HepG2 (cell line): ENCODE results near the gene MIS18A. TPM values are rescaled to one million over a fixed set of nuclear protein-coding genes. Genes with fewer than 3 reads are reported as not detected.
A peak's percentile ranks its signal among the peaks of the same experiment; 100 is the strongest.

Experiments used
- ARHGAP35 ChIP-seq: sonication (generic); formaldehyde crosslinking; IDR thresholded peaks from 2 replicates; pipeline ENCODE4 v1.9.0; 2022; ENCODE audit warnings: mild to moderate bottlenecking, inconsistent platforms, moderate library complexity, missing genetic modification reagents, borderline replicate concordance
- BRCA1 ChIP-seq: sonication (generic); formaldehyde crosslinking; IDR thresholded peaks from 2 replicates; pipeline ENCODE4 v1.4.0; 2020; ENCODE audit warnings: missing genetic modification reagents
- GATAD2A ChIP-seq: IDR thresholded peaks from 2 replicates; pipeline ENCODE4 v1.6.1; 2016
- IRX3 ChIP-seq: sonication (generic); formaldehyde crosslinking; IDR thresholded peaks from 2 replicates; pipeline ENCODE4 v1.8.1; 2023; ENCODE audit warnings: mild to moderate bottlenecking, low read depth, missing genetic modification reagents, borderline replicate concordance
- KLF13 ChIP-seq: sonication (generic); formaldehyde crosslinking; IDR thresholded peaks from 2 replicates; pipeline ENCODE4 v1.4.0; 2020; ENCODE audit warnings: mild to moderate bottlenecking, missing genetic modification reagents
- MTA3 ChIP-seq: sonication (generic); formaldehyde crosslinking; IDR thresholded peaks from 2 replicates; pipeline ENCODE4 v1.4.0; 2020; ENCODE audit warnings: missing genetic modification reagents
- MXD1 ChIP-seq: sonication (generic); formaldehyde crosslinking; IDR thresholded peaks from 2 replicates; pipeline ENCODE4 v1.4.0; 2020; ENCODE audit warnings: mild to moderate bottlenecking, missing genetic modification reagents
- NCOA2 ChIP-seq: sonication (generic); formaldehyde crosslinking; IDR thresholded peaks from 2 replicates; pipeline ENCODE4 v1.8.0; 2022; ENCODE audit warnings: inconsistent platforms
- NFYC ChIP-seq: IDR thresholded peaks from 2 replicates; pipeline ENCODE4 v1.6.1; 2016; ENCODE audit warnings: missing genetic modification reagents, missing compliant biosample characterization
- NR2F2 ChIP-seq: IDR thresholded peaks from 2 replicates; pipeline ENCODE4 v1.6.1; 2012; ENCODE audit warnings: low read depth, inconsistent platforms, borderline replicate concordance
- PRPF4 ChIP-seq: fragments of 200-400 bp; formaldehyde crosslinking; IDR thresholded peaks from 2 replicates; pipeline ENCODE4 v1.6.1; 2016; ENCODE audit warnings: low read length, low read depth; ENCODE audit not compliant: poor library complexity, severe bottlenecking
- RFX1 ChIP-seq: fragments of 450-650 bp; IDR thresholded peaks from 2 replicates; pipeline ENCODE4 v1.6.1; 2017
- SATB2 ChIP-seq: sonication (generic); formaldehyde crosslinking; IDR thresholded peaks from 2 replicates; pipeline ENCODE4 v1.5.0; 2020; ENCODE audit warnings: missing genetic modification reagents
- SOX5 ChIP-seq: IDR thresholded peaks from 2 replicates; pipeline ENCODE4 v1.6.1; 2016; ENCODE audit warnings: borderline replicate concordance
- TBX3 ChIP-seq: fragments of 450-650 bp; IDR thresholded peaks from 2 replicates; pipeline ENCODE4 v1.6.1; 2017; ENCODE audit warnings: antibody characterized with exemption, mild to moderate bottlenecking, inconsistent platforms, borderline replicate concordance
- TFDP1 ChIP-seq: IDR thresholded peaks from 2 replicates; pipeline ENCODE4 v1.6.1; 2016; ENCODE audit warnings: missing compliant biosample characterization, missing genetic modification reagents, borderline replicate concordance
- ZBTB39 ChIP-seq: sonication (generic); formaldehyde crosslinking; IDR thresholded peaks from 2 replicates; pipeline ENCODE4 v1.5.0; 2020; ENCODE audit warnings: missing genetic modification reagents
- ZNF207 ChIP-seq: fragments of 450-650 bp; IDR thresholded peaks from 2 replicates; pipeline ENCODE4 v1.6.1; 2016; ENCODE audit warnings: antibody characterized with exemption, borderline replicate concordance
- ZNF225 ChIP-seq: sonication (generic); formaldehyde crosslinking; IDR thresholded peaks from 2 replicates; pipeline ENCODE4 v1.4.0; 2020; ENCODE audit warnings: mild to moderate bottlenecking, missing genetic modification reagents
- ZNF230 ChIP-seq: sonication (generic); formaldehyde crosslinking; IDR thresholded peaks from 2 replicates; pipeline ENCODE4 v1.4.0; 2020; ENCODE audit warnings: mild to moderate bottlenecking, missing genetic modification reagents
- ZNF430 ChIP-seq: sonication (generic); formaldehyde crosslinking; IDR thresholded peaks from 2 replicates; pipeline ENCODE4 v1.9.0; 2021; ENCODE audit warnings: mild to moderate bottlenecking, missing genetic modification reagents
- ZNF431 ChIP-seq: sonication (generic); formaldehyde crosslinking; IDR thresholded peaks from 2 replicates; pipeline ENCODE4 v1.9.0; 2022; ENCODE audit warnings: missing genetic modification reagents, low read depth, mild to moderate bottlenecking, borderline replicate concordance
- ZNF451 ChIP-seq: sonication (generic); formaldehyde crosslinking; IDR thresholded peaks from 2 replicates; pipeline ENCODE4 v1.5.0; 2020; ENCODE audit warnings: mild to moderate bottlenecking, missing genetic modification reagents
- ZNF550 ChIP-seq: sonication (generic); formaldehyde crosslinking; IDR thresholded peaks from 2 replicates; pipeline ENCODE4 v1.4.0; 2020; ENCODE audit warnings: mild to moderate bottlenecking, missing genetic modification reagents, borderline replicate concordance
- ZNF616 ChIP-seq: sonication (generic); formaldehyde crosslinking; IDR thresholded peaks from 2 replicates; pipeline ENCODE4 v1.5.0; 2020; ENCODE audit warnings: low read depth, mild to moderate bottlenecking, missing genetic modification reagents
- ZNF674 ChIP-seq: sonication (generic); formaldehyde crosslinking; IDR thresholded peaks from 2 replicates; pipeline ENCODE4 v1.5.0; 2020; ENCODE audit warnings: low read depth, mild to moderate bottlenecking, missing genetic modification reagents
- ZNF747 ChIP-seq: sonication (generic); formaldehyde crosslinking; IDR thresholded peaks from 2 replicates; pipeline ENCODE4 v1.8.1; 2023; ENCODE audit warnings: missing genetic modification reagents, mild to moderate bottlenecking, borderline replicate concordance
- polyA plus RNA-seq, 8 experiments: library from polyadenylated mRNA; depleted of rRNA in 3 of 8; stranded (reverse) in 7 of 8; unstranded in 1 of 8; fragments of >200 nt; fragmentation: Illumina TruSeq in 4 of 8; extraction: Trizol in 4 of 8; gene quantifications; 2 replicates each; pipeline versions ENCODE4 v1.2.1 to v1.2.3, GENCODE V29; 2011 to 2016; ENCODE audit warnings: low read depth in 4 of 8, missing spikeins in 1 of 8, mixed read lengths in 1 of 8; ENCODE audit not compliant: insufficient read depth in 1 of 8
- total RNA-seq, 5 experiments: library from RNA; depleted of rRNA; stranded (reverse); fragments of >200 nt; fragmentation: Illumina TruSeq; extraction: Trizol; gene quantifications; 2 replicates each; pipeline ENCODE4 v1.2.3, GENCODE V29; 2016; ENCODE audit warnings: low read depth in 1 of 5

Gene MIS18A
- total and polyA plus RNA-seq, 2 of the 13 experiments (the other 11 are each of a cell fraction or from before 2014, with no cell fraction given) = 11.2 to 41.4 TPM

GRCh38 chr21:32278518-32279376, at the start of gene MIS18A (continued):
- peak; percentile 99 for TF ChIP-seq TFDP1
- TF ChIP-seq NCOA2 = no peak
- no peak for TF ChIP-seq RFX1
- no peak for TF ChIP-seq MTA3 (CRISPR knock-in tag)
- TF ChIP-seq ZNF451 (CRISPR knock-in tag) = no peak
- no peak for TF ChIP-seq ZNF616
- no peak for TF ChIP-seq ZNF431 (CRISPR knock-in tag)
- TF ChIP-seq ZNF207 = no peak
- no peak for TF ChIP-seq SATB2
- TF ChIP-seq GATAD2A (CRISPR knock-in tag) = no peak
- TF ChIP-seq ARHGAP35 (CRISPR knock-in tag) = no peak; the same call in 1 of the 2 replicates
- TF ChIP-seq PRPF4 = no peak
- TF ChIP-seq BRCA1 = no peak
- TF ChIP-seq ZNF225 (CRISPR knock-in tag) = peak; percentile 65; the same call in 1 of the 2 replicates
- peak; percentile 92 for TF ChIP-seq MXD1 (CRISPR knock-in tag)
- no peak for TF ChIP-seq KLF13
- no peak for TF ChIP-seq ZNF430 (CRISPR knock-in tag)
- no peak; the same call in 1 of the 2 replicates for TF ChIP-seq NR2F2
- 0 out of 2 replicates have a peak, but pooled peaks have one; percentile 69 for TF ChIP-seq ZNF747 (CRISPR knock-in tag)
- TF ChIP-seq ZNF230 = peak; percentile 80
- no peak for TF ChIP-seq SOX5 (CRISPR knock-in tag)
- no peak for TF ChIP-seq ZNF550 (CRISPR knock-in tag)
- TF ChIP-seq IRX3 = 0 out of 2 replicates have a peak, but pooled peaks have one; percentile 41
- TF ChIP-seq ZBTB39 = no peak
- peak; percentile 32; the same call in 1 of the 2 replicates for TF ChIP-seq TBX3
- 0 out of 2 replicates have a peak, but pooled peaks have one; percentile 29 for TF ChIP-seq ZNF674 (CRISPR knock-in tag)
- TF ChIP-seq NFYC (CRISPR knock-in tag) = no peak
